BLaER1 treated with 17β-estradiol and CSF1 and Interleukin-3, amounts not matched to agents 10 nM and 100 nM (cell line): ENCODE data around the gene SOX2.
"Not testable (repeated sequence)": the region's sequence is repeated elsewhere in the genome, so short reads cannot be mapped to it uniquely, and the experiment has no call there.

ENCODE experiments used
- H3K27ac ChIP-seq, 11 experiments: shearing (Covaris generic); formaldehyde crosslinking; 2 replicates each; pipeline ENCODE4 v1.8.1; 2022
- H3K27me3 ChIP-seq, 11 experiments: shearing (Covaris generic); formaldehyde crosslinking; 2 replicates each; pipeline ENCODE4 v1.8.1; 2022
- H3K36me3 ChIP-seq, 11 experiments: shearing (Covaris generic); formaldehyde crosslinking; 2 replicates each; pipeline ENCODE4 v1.8.1; 2022
- H3K4me1 ChIP-seq, 10 experiments: shearing (Covaris generic); formaldehyde crosslinking; 2 replicates each; pipeline ENCODE4 v1.8.1; 2022
- H3K4me2 ChIP-seq, 11 experiments: shearing (Covaris generic); formaldehyde crosslinking; 2 replicates each; pipeline ENCODE4 v1.8.1; 2022
- H3K4me3 ChIP-seq, 10 experiments: shearing (Covaris generic); formaldehyde crosslinking; 2 replicates each; pipeline ENCODE4 v1.8.1; 2022
- H3K9ac ChIP-seq, 11 experiments: shearing (Covaris generic); formaldehyde crosslinking; 2 replicates each; pipeline ENCODE4 v1.8.1; 2022
- H3K9me3 ChIP-seq, 11 experiments: shearing (Covaris generic); formaldehyde crosslinking; replicated peaks in 1 of 11; 2 replicates each; pipeline ENCODE4 v1.8.1; 2022
- H4K20me1 ChIP-seq, 11 experiments: shearing (Covaris generic); formaldehyde crosslinking; 2 replicates each; pipeline ENCODE4 v1.8.1; 2022
- Cebpa-rat ChIP-seq, 11 experiments: shearing (Covaris generic); IDR thresholded peaks; 2 replicates each; pipeline ENCODE4 v1.8.1; 2022

The SOX2 gene

GRCh38 chr3:181757694-181758306, 46.1 kb downstream of the SOX2 start:
- Histone ChIP-seq H3K4me3 (no peak overlapping the region), H3K27me3 (no peaks in the 10 kb centered on the region), H3K9me3 (no peaks in the 10 kb centered on the region), H3K27ac (no peak overlapping the region), H3K9ac (no peak overlapping the region), H3K4me2 (no peak overlapping the region), H3K4me1 (no peaks in the 10 kb centered on the region), H4K20me1 (no peaks in the 10 kb centered on the region), H3K36me3 (no peaks in the 10 kb centered on the region)
- no peak for TF ChIP-seq Cebpa-rat (IDR thresholded peaks at IDR 0.05)

DNA sequence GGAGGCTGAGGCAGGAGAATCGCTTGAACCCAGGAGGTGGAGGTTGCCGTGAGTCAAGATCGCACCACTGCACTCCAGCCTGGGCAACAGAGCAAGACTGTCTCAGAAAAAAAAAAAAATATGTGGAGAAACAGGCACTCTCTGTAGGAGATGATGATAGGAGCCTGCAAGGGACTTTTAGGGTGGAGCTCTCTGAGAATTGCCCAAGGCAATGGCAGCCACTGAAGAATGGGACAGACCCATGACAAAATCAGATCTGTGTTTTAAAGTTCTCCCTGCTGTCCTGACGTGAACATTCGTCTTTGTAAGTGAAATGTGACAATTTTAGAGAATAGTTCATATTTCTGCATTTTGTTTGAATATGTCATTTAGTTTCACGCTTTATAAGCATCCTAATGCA, 50.2 kb downstream of the SOX2 start:
- Histone ChIP-seq H3K4me1 (peaks cover 0 to 33% (median 0%) of the 10 kb centered on the region in 10 experiments; a peak in 6 of 20 replicates), H3K9ac (no peak overlapping the region), H4K20me1 (no peaks in the 10 kb centered on the region), H3K4me3 (no peak overlapping the region), H3K4me2 (no peak overlapping the region), H3K36me3 (no peaks in the 10 kb centered on the region), H3K27ac (no peak overlapping the region), H3K9me3 (no peaks in the 10 kb centered on the region), H3K27me3 (no peaks in the 10 kb centered on the region)
- no peak for TF ChIP-seq Cebpa-rat (IDR thresholded peaks at IDR 0.05)

GRCh38 chr3:181764033-181764432, 52.3 kb downstream of the SOX2 start:
- not testable (repeated sequence) for H3K9me3 ChIP-seq, H4K20me1 ChIP-seq, H3K27me3 ChIP-seq, H3K27ac ChIP-seq, H3K36me3 ChIP-seq, H3K4me3 ChIP-seq, H3K9ac ChIP-seq
- peak overlapping the region in 2 of 11 experiments; percentile 58 to 71; a peak in 5 of 22 replicates for H3K4me2 ChIP-seq
- H3K4me1 ChIP-seq = peaks cover 0 to 46% (median 0%) of the 10 kb centered on the region in 10 experiments; a peak in 6 of 20 replicates
